ENCODE data around the gene NHEJ1.

GRCh38 chr2:219060821-219061791 is 99.5 kb downstream of the NHEJ1 start, which contains the start of gene IHH:
- TF ChIP-seq POLR2AphosphoS5 (IDR thresholded peaks at IDR 0.05; ENCODE audit: low read depth, low read length), result no peak
- no peak for TF ChIP-seq POLR2A (IDR thresholded peaks at IDR 0.05; ENCODE audit: low read depth, low read length)
- TF ChIP-seq PAX5 (IDR thresholded peaks at IDR 0.05; ENCODE audit: insufficient read depth, low read length, severe bottlenecking), result no peak
- no peak for TF ChIP-seq TAF1 (IDR thresholded peaks at IDR 0.05; ENCODE audit: low read depth, low read length)
- TF ChIP-seq SPI1 (IDR thresholded peaks at IDR 0.05; ENCODE audit: low read depth, low read length), result no peak

All from GM12891 (cell line).